Stimulated activated CD8-positive, alpha-beta memory T cell treated with anti-CD3 and anti-CD28 coated beads, Interleukin-4, amount 100 ng/mL, for 1 hour (primary cell): ENCODE measurements around the gene ANKRA2.

ENCODE experiments used
- DNase-seq, 2 donors: peaks; one replicate each; pipeline ENCODE4 v3.0.0-alpha.2; 2020; ENCODE audit warnings: low read depth in 2 of 2, low spot score in 1 of 2

Gene ANKRA2

DNA sequence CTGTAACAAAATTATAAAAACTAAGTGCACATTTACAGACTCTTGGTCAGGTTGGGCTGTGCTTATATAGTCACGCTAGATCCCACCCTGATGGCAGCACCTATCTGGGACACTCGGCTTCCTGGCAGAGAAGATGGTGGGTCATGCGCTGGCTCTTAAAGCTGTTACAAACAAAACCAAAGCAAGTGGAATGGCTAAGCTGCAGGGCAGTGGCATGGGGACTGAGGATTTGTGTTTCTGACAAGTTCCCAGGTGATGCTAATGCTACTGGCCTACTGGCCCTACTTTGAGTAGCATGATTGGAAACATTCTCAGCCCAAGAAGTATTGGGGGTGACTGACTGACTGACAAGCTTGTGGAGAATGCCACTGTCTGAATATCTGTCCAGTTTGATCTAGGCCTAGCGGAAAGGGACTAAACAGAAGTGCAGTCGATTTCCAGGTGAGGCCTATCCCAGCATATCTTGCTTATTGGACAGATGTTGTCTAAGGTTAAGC is 58.9 kb downstream of the ANKRA2 start:
- no peak for DNase-seq
